Activated naive CD8-positive, alpha-beta T cell treated with anti-CD3 and anti-CD28 coated beads, Interleukin-2, amount 10 ng/mL, durations not matched to agents 7 days and 5 days (primary cell): ENCODE data around the gene VSIG4. TPM values are rescaled to one million over a fixed set of nuclear protein-coding genes. Genes with fewer than 3 reads are reported as not detected.

Experiments
- ATAC-seq: fragments of 150-1000 bp; cut with Tn5 transposase; one replicate; pipeline ENCODE4 v1.10.0; 2021; ENCODE audit warnings: low read depth, moderate library complexity
- POLR2A ChIA-PET: fragments of 350-600 bp; sonication (Branson Sonifier 250); formaldehyde crosslinking; loops from one replicate; lab custom pipeline; 2021; ENCODE audit warnings: antibody characterized with exemption; lab: Charles Lee
- DNase-seq: peaks from one replicate; pipeline ENCODE4 v3.0.0; 2021
- H3K27ac Mint-ChIP-seq: one replicate; pipeline ENCODE4 v1.8.0; 2022; ENCODE audit warnings: mild to moderate bottlenecking, mixed read lengths
- H3K27me3 Mint-ChIP-seq: one replicate; pipeline ENCODE4 v1.8.0; 2022; ENCODE audit warnings: mild to moderate bottlenecking, moderate library complexity, mixed read lengths
- H3K36me3 Mint-ChIP-seq: one replicate; pipeline ENCODE4 v1.8.0; 2021; ENCODE audit warnings: mild to moderate bottlenecking, mixed read lengths
- H3K4me1 Mint-ChIP-seq: one replicate; pipeline ENCODE4 v1.8.0; 2021; ENCODE audit warnings: mixed read lengths
- H3K4me3 Mint-ChIP-seq: one replicate; pipeline ENCODE4 v1.8.0; 2022; ENCODE audit warnings: mild to moderate bottlenecking, moderate library complexity, mixed read lengths
- H3K9me3 Mint-ChIP-seq: one replicate; pipeline ENCODE4 v1.8.0; 2021; ENCODE audit warnings: mixed read lengths
- total RNA-seq, 2 experiments: library from RNA; stranded (reverse); gene quantifications; one replicate each; pipeline ENCODE4 v1.2.3, GENCODE V29; 2021

VSIG4 gene
- total RNA-seq, 2 experiments from 2014 or later, result 0.30 to 0.48 TPM

- no peaks in the 10 kb centered on the region for H3K9me3 Mint-ChIP-seq
- no peak for ATAC-seq
- H3K27ac Mint-ChIP-seq, result no peak overlapping the region
- POLR2A ChIA-PET, result no interaction called here
- H3K27me3 Mint-ChIP-seq, result no peaks in the 10 kb centered on the region
- no peak overlapping the region for H3K4me3 Mint-ChIP-seq
- H3K36me3 Mint-ChIP-seq, result peaks cover 44% of the 10 kb centered on the region
- H3K4me1 Mint-ChIP-seq, result peaks cover 44% of the 10 kb centered on the region
- DNase-seq, result no peak
Observed at GRCh38 chrX:66021401-66021764, 18.5 kb downstream of the VSIG4 start.

GRCh38 chrX:66020631-66021334, 19.1 kb downstream of the VSIG4 start:
- peaks cover 44% of the 10 kb centered on the region for H3K36me3 Mint-ChIP-seq
- no peak for ATAC-seq
- H3K4me1 Mint-ChIP-seq, result peaks cover 45% of the 10 kb centered on the region
- H3K27ac Mint-ChIP-seq, result peak overlapping the region; percentile 83
- no peaks in the 10 kb centered on the region for H3K27me3 Mint-ChIP-seq
- no peak for DNase-seq
- no peaks in the 10 kb centered on the region for H3K9me3 Mint-ChIP-seq
- POLR2A ChIA-PET, result interaction anchor here (0.7 kb wide), 1 partner anchor 15 kb away, joined by 3 read pairs; no protein-coding TSS in a partner anchor
- H3K4me3 Mint-ChIP-seq, result peak overlapping the region; percentile 63

GRCh38 chrX:66019974-66020373, 19.9 kb downstream of the VSIG4 start:
- ATAC-seq, result no peak
- Mint-ChIP-seq H3K27me3 (no peaks in the 10 kb centered on the region), H3K36me3 (peaks cover 44% of the 10 kb centered on the region), H3K9me3 (no peaks in the 10 kb centered on the region), H3K27ac (peak overlapping the region; percentile 28), H3K4me1 (peaks cover 48% of the 10 kb centered on the region), H3K4me3 (peak overlapping the region; percentile 8)
- no peak for DNase-seq
- POLR2A ChIA-PET, result no interaction called here

GRCh38 chrX:66019310-66019652, 20.6 kb downstream of the VSIG4 start:
- DNase-seq (no peak), ATAC-seq (no peak)
- peaks cover 39% of the 10 kb centered on the region for H3K36me3 Mint-ChIP-seq
- H3K4me3 Mint-ChIP-seq, result peak overlapping the region; percentile 48
- POLR2A ChIA-PET, result no interaction called here
- H3K27ac Mint-ChIP-seq, result no peak overlapping the region
- no peaks in the 10 kb centered on the region for H3K27me3 Mint-ChIP-seq
- H3K4me1 Mint-ChIP-seq, result peaks cover 53% of the 10 kb centered on the region
- H3K9me3 Mint-ChIP-seq, result no peaks in the 10 kb centered on the region

GRCh38 chrX:66018585-66019309, 21.1 kb downstream of the VSIG4 start:
- peaks cover 40% of the 10 kb centered on the region for H3K36me3 Mint-ChIP-seq
- DNase-seq (no peak), ATAC-seq (no peak)
- H3K9me3 Mint-ChIP-seq, result no peaks in the 10 kb centered on the region
- H3K4me3 Mint-ChIP-seq, result peak overlapping the region; percentile 48
- H3K4me1 Mint-ChIP-seq, result peaks cover 57% of the 10 kb centered on the region
- H3K27ac Mint-ChIP-seq, result peak overlapping the region; percentile 19
- no peaks in the 10 kb centered on the region for H3K27me3 Mint-ChIP-seq
- POLR2A ChIA-PET, result interaction anchor here (0.6 kb wide), 1 partner anchor 480 kb away, joined by 3 read pairs; no protein-coding TSS in a partner anchor

GRCh38 chrX:66017659-66018170, 22.2 kb downstream of the VSIG4 start:
- Mint-ChIP-seq H3K27me3 (no peaks in the 10 kb centered on the region), H3K27ac (peak overlapping the region; percentile 96), H3K36me3 (peaks cover 42% of the 10 kb centered on the region), H3K9me3 (no peaks in the 10 kb centered on the region), H3K4me1 (peaks cover 60% of the 10 kb centered on the region), H3K4me3 (peak overlapping the region; percentile 71)
- ATAC-seq (no peak), DNase-seq (no peak)
- POLR2A ChIA-PET, result interaction anchor here (1.1 to 1.8 kb wide), 3 partner anchors 8 to 421 kb away, joined by 3 to 9 read pairs (median 4); no protein-coding TSS in a partner anchor

- H3K4me3 Mint-ChIP-seq, result peak overlapping the region; percentile 71
- no peaks in the 10 kb centered on the region for H3K9me3 Mint-ChIP-seq
Observed at GRCh38 chrX:66016905-66017658, 22.8 kb downstream of the VSIG4 start.

GRCh38 chrX:66015900-66016689, 23.8 kb downstream of the VSIG4 start:
- peaks cover 66% of the 10 kb centered on the region for H3K4me1 Mint-ChIP-seq
- H3K27ac Mint-ChIP-seq, result peak overlapping the region; percentile 96
- H3K9me3 Mint-ChIP-seq, result no peaks in the 10 kb centered on the region
- no peak for DNase-seq
- peak overlapping the region; percentile 71 for H3K4me3 Mint-ChIP-seq
- POLR2A ChIA-PET, result interaction anchor here (1.0 to 1.8 kb wide), 3 partner anchors 10 to 420 kb away, joined by 4 to 9 read pairs (median 5); no protein-coding TSS in a partner anchor
- H3K27me3 Mint-ChIP-seq, result no peaks in the 10 kb centered on the region
- ATAC-seq, result peak; percentile 61
- H3K36me3 Mint-ChIP-seq, result peaks cover 34% of the 10 kb centered on the region

More at GRCh38 chrX:66016905-66017658, 22.8 kb downstream of the VSIG4 start:
- H3K27me3 Mint-ChIP-seq, result no peaks in the 10 kb centered on the region
- POLR2A ChIA-PET, result interaction anchor here (1.0 to 1.8 kb wide), 4 partner anchors 9 to 421 kb away, joined by 3 to 9 read pairs (median 4); no protein-coding TSS in a partner anchor
- peaks cover 42% of the 10 kb centered on the region for H3K36me3 Mint-ChIP-seq
- DNase-seq, result no peak
- peak overlapping the region; percentile 96 for H3K27ac Mint-ChIP-seq
- ATAC-seq, result peak; percentile 33
- peaks cover 65% of the 10 kb centered on the region for H3K4me1 Mint-ChIP-seq

GRCh38 chrX:66015152-66015831, 24.6 kb downstream of the VSIG4 start:
- peak; percentile 42 for DNase-seq
- peak overlapping the region; percentile 96 for H3K27ac Mint-ChIP-seq
- no peaks in the 10 kb centered on the region for H3K9me3 Mint-ChIP-seq
- peak; percentile 40 for ATAC-seq
- POLR2A ChIA-PET, result interaction anchor here (1.7 kb wide), 1 partner anchor 10 kb away, joined by 5 read pairs; no protein-coding TSS in a partner anchor
- peaks cover 64% of the 10 kb centered on the region for H3K4me1 Mint-ChIP-seq
- peak overlapping the region; percentile 71 for H3K4me3 Mint-ChIP-seq
- peaks cover 34% of the 10 kb centered on the region for H3K36me3 Mint-ChIP-seq
- no peaks in the 10 kb centered on the region for H3K27me3 Mint-ChIP-seq

- ATAC-seq (no peak), DNase-seq (no peak)
- Mint-ChIP-seq H3K4me1 (peaks cover 60% of the 10 kb centered on the region), H3K27me3 (no peaks in the 10 kb centered on the region), H3K27ac (peak overlapping the region; percentile 96), H3K9me3 (no peaks in the 10 kb centered on the region), H3K4me3 (peak overlapping the region; percentile 71), H3K36me3 (peaks cover 31% of the 10 kb centered on the region)
- POLR2A ChIA-PET, result interaction anchor here (1.4 to 1.7 kb wide), 2 partner anchors 9 to 346 kb away, joined by 4 to 5 read pairs; no protein-coding TSS in a partner anchor
Observed at GRCh38 chrX:66014556-66014955, 25.3 kb downstream of the VSIG4 start.

GRCh38 chrX:66014084-66014483, 25.8 kb downstream of the VSIG4 start:
- H3K27me3 Mint-ChIP-seq, result no peaks in the 10 kb centered on the region
- no peak for ATAC-seq
- no peak overlapping the region for H3K4me3 Mint-ChIP-seq
- H3K36me3 Mint-ChIP-seq, result peaks cover 26% of the 10 kb centered on the region
- H3K27ac Mint-ChIP-seq, result peak overlapping the region; percentile 90
- H3K4me1 Mint-ChIP-seq, result peaks cover 59% of the 10 kb centered on the region
- POLR2A ChIA-PET, result interaction anchor here (1.4 to 1.7 kb wide), 2 partner anchors 8 to 346 kb away, joined by 4 to 5 read pairs; no protein-coding TSS in a partner anchor
- H3K9me3 Mint-ChIP-seq, result no peaks in the 10 kb centered on the region
- no peak for DNase-seq
